Endothelial cell of umbilical vein (primary cell): ENCODE results near the gene FHOD1. TPM values are rescaled to one million over a fixed set of nuclear protein-coding genes. Genes with fewer than 3 reads are reported as not detected.

Source experiments
- BruUV-seq: library from RNA; stranded (reverse); fragments of 400-500 nt; replicated peaks from 2 replicates; lab custom pipeline; 2021; lab: Mats Ljungman, UMichigan
- CTCF ChIA-PET: fragments of 300-600, 350-600 bp; sonication (Branson Sonifier 250); formaldehyde crosslinking; loops from one replicate; lab custom pipeline; 2021; ENCODE audit warnings: antibody characterized with exemption, inconsistent platforms; lab: Charles Lee
- POLR2A ChIA-PET: fragments of 300-600, 350-600 bp; sonication (Branson Sonifier 250); formaldehyde crosslinking; loops from one replicate; lab custom pipeline; 2021; ENCODE audit warnings: antibody characterized with exemption, inconsistent platforms; lab: Charles Lee
- DNase-seq: peaks from one replicate; pipeline ENCODE4 v3.0.0-alpha.2; 2011; ENCODE audit warnings: low read depth, low spot score
- FAIRE-seq: peaks from 2 replicates; lab custom pipeline; 2011; peaks lifted over from hg19 to GRCh38; lab: Jason Lieb, UNC
- H2AFZ ChIP-seq: 2 replicates; pipeline ENCODE4 v1.6.0; 2012; ENCODE audit warnings: low read depth, low read length, control low read depth, inconsistent platforms
- H3K27ac ChIP-seq: 2 replicates; pipeline ENCODE4 v1.5.1; 2011; ENCODE audit warnings: low read depth, mild to moderate bottlenecking, control low read depth, low read length, moderate library complexity; ENCODE audit not compliant: insufficient read depth
- H3K27me3 ChIP-seq, 2 experiments: 2 replicates each; pipeline versions ENCODE4 v1.6.0 to v1.6.1; 2011; ENCODE audit warnings: low read length in 2 of 2, mixed read lengths in 1 of 2; ENCODE audit not compliant: control insufficient read depth in 2 of 2, insufficient read depth in 2 of 2
- H3K36me3 ChIP-seq, 2 experiments: 2 replicates in 1 of 2; 3 replicates in 1 of 2; pipeline ENCODE4 v1.5.1; 2011; ENCODE audit warnings: low read length in 2 of 2, mild to moderate bottlenecking in 1 of 2, moderate library complexity in 1 of 2; ENCODE audit not compliant: control insufficient read depth in 2 of 2, insufficient read depth in 2 of 2; ENCODE audit errors: extremely low read depth in 1 of 2
- H3K4me1 ChIP-seq: 3 replicates; pipeline ENCODE4 v1.5.1; 2011; ENCODE audit warnings: mild to moderate bottlenecking, low read length; ENCODE audit not compliant: control insufficient read depth, insufficient read depth; ENCODE audit errors: extremely low read depth
- H3K4me2 ChIP-seq: 2 replicates; pipeline ENCODE4 v1.6.1; 2011; ENCODE audit warnings: low read length, control low read depth, mixed read lengths; ENCODE audit not compliant: insufficient read depth
- H3K4me3 ChIP-seq, 3 experiments: fragments of 200-600 bp in 1 of 3; sonication (generic), shearing (Covaris generic) in 1 of 3; replicated peaks in 1 of 3; 2 replicates each; pipeline ENCODE4 v1.5.1; 2011 to 2016; ENCODE audit warnings: control low read depth in 3 of 3, low read length in 3 of 3, mild to moderate bottlenecking in 2 of 3, inconsistent platforms in 1 of 3, low read depth in 1 of 3, moderate library complexity in 1 of 3; ENCODE audit not compliant: insufficient read depth in 1 of 3
- H3K79me2 ChIP-seq: 2 replicates; pipeline ENCODE4 v1.6.0; 2012; ENCODE audit warnings: low read length, inconsistent platforms; ENCODE audit not compliant: control insufficient read depth, insufficient read depth
- H3K9ac ChIP-seq: replicated peaks from 2 replicates; pipeline ENCODE3; 2011; ENCODE audit warnings: low read length, control low read depth; ENCODE audit not compliant: insufficient read depth; ENCODE audit errors: extremely low read depth
- H3K9me1 ChIP-seq: replicated peaks from 3 replicates; pipeline ENCODE4 v1.6.0; 2011; ENCODE audit warnings: mild to moderate bottlenecking, low read length; ENCODE audit not compliant: control insufficient read depth, insufficient read depth; ENCODE audit errors: extremely low read depth
- H3K9me3 ChIP-seq: replicated peaks from 2 replicates; pipeline ENCODE4 v1.5.1; 2012; ENCODE audit warnings: low read length, inconsistent platforms; ENCODE audit not compliant: control insufficient read depth, insufficient read depth
- H4K20me1 ChIP-seq: replicated peaks from 2 replicates; pipeline ENCODE3; 2011; ENCODE audit warnings: mild to moderate bottlenecking, low read length; ENCODE audit not compliant: control insufficient read depth, insufficient read depth; ENCODE audit errors: extremely low read depth
- EZH2 ChIP-seq: IDR thresholded peaks from 2 replicates; pipeline ENCODE4 v1.6.1; 2012; ENCODE audit warnings: borderline replicate concordance, low read depth, mild to moderate bottlenecking, moderate library complexity, low read length, inconsistent platforms; ENCODE audit not compliant: severe bottlenecking
- GATA2 ChIP-seq: IDR thresholded peaks from 2 replicates; pipeline ENCODE4 v1.7.0; 2011; ENCODE audit warnings: low read depth, mild to moderate bottlenecking, moderate library complexity, mixed read lengths, low read length; ENCODE audit not compliant: insufficient read length, insufficient read depth
- MYC ChIP-seq: IDR thresholded peaks from one replicate; pipeline ENCODE4 v1.6.1; 2011; ENCODE audit warnings: mild to moderate bottlenecking, low read depth, low read length
- POLR2A ChIP-seq: IDR thresholded peaks from 2 replicates; pipeline ENCODE4 v1.6.1; 2012; ENCODE audit warnings: low read depth, mild to moderate bottlenecking, control low read depth, low read length
- POLR2AphosphoS5 ChIP-seq: IDR thresholded peaks from 2 replicates; pipeline ENCODE4 v1.6.1; 2012; ENCODE audit warnings: low read depth, mild to moderate bottlenecking, control low read depth, low read length, moderate library complexity; ENCODE audit not compliant: insufficient read depth
- dilution Hi-C: fragments of 300-500 bp; cut with MboI; formaldehyde crosslinking; loops from one replicate; pipeline ENCODE4 v1.15.0; 2019; ENCODE audit warnings: low sequenced_read_pairs; ENCODE audit not compliant: extremely low pct_ligation_motif_present
- intact Hi-C: fragments of 100-400 bp; cut with micrococcal nuclease; formaldehyde crosslinking; loops from one replicate; pipeline ENCODE4 v1.10.0; 2022
- polyA plus RNA-seq, 4 experiments: library from polyadenylated mRNA; depleted of rRNA in 3 of 4; stranded (reverse) in 3 of 4; unstranded in 1 of 4; fragments of >200 nt; gene quantifications; 2 replicates each; pipeline versions ENCODE4 v1.2.1 to v1.2.3, GENCODE V29; 2011 to 2012; ENCODE audit warnings: missing spikeins in 1 of 4
- total RNA-seq: library from RNA; stranded (reverse); gene quantifications from 2 replicates; pipeline ENCODE4 v1.2.3, GENCODE V29; 2021
- TF ChIP-seq, protein P1 (sequence below), 2 donors: IDR thresholded peaks; 1 replicate in 1 of 2; 2 replicates in 1 of 2; pipeline ENCODE4 v1.5.1; 2011; ENCODE audit warnings: low read length in 2 of 2, mild to moderate bottlenecking in 2 of 2, moderate library complexity in 2 of 2, control low read depth in 1 of 2, inconsistent platforms in 1 of 2, low read depth in 1 of 2; ENCODE audit not compliant: insufficient read depth in 1 of 2; ENCODE audit errors: extremely low read depth in 1 of 2
- TF ChIP-seq, protein P2 (sequence below): IDR thresholded peaks from 2 replicates; pipeline ENCODE4 v1.6.1; 2011; ENCODE audit not compliant: insufficient read depth, insufficient read length

The FHOD1 gene
- total and polyA plus RNA-seq, 2 donors (not counting 3 experiments of a cell fraction or from before 2014, with no cell fraction given): 63.6 to 124 TPM

DNA sequence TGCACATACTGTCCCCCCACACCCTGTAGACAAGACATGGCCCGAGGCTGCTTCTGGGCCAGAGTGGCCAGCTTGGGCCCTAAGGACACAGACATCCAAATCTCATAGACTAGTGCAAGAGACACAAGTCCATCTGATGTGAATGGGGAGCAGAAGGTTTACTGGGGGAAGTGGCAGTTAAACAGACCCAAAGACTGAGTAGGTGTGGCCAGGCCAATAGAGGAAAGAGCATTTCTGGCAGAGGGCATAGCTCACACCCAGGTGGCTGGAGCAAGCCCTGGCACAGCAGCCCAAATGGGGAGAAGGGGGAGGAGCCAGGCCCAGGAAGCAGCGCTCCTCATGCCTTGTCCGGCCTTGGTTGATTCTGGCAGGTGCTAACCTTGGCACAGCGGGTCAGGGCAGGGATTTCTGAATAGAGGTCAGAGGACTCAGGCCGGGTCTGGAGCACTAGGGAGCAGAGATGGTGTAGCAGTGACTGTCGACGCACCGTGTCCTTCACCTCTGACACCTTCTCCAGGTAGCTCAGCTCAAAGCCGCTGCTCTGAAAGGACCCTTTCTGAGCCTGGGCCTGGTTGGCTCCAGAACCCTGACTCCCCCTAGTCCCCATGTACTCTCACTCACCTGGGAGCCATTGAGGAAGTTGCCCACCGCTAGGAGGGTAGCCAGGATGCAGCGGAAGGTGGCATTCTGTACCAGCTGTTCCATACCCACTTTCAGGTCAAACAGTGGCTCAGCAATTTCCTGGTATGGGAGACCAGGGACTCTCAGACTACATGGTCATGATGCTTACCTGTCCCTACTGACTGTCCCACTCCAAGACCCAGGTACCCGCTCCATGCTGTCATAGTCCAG lies 16.2 kb downstream of the FHOD1 start:
- no TSS peak for BruUV-seq
- no peaks in the 10 kb centered on the region for H3K9me1 ChIP-seq
- no peak overlapping the region for H3K9ac ChIP-seq
- peaks cover 16 to 60% of the 10 kb centered on the region in 2 experiments for H3K36me3 ChIP-seq
- POLR2A ChIA-PET: interaction anchor here (1.5 kb wide), 1 partner anchor 13 kb away, joined by 5 read pairs; no protein-coding TSS in a partner anchor
- no peak overlapping the region for H3K27ac ChIP-seq
- TF ChIP-seq POLR2A (no peak), POLR2AphosphoS5 (peak; percentile 18)
- no peak for FAIRE-seq
- no peaks in the 10 kb centered on the region for H4K20me1 ChIP-seq
- no peak for DNase-seq
- dilution Hi-C loops (no loop called here), intact Hi-C loops (no loop called here)
- no peak overlapping the region for H3K4me2 ChIP-seq
- no peak overlapping the region for H3K4me3 ChIP-seq
- CTCF ChIA-PET: interaction anchor here (1.7 kb wide), 1 partner anchor 20 kb away, joined by 3 read pairs; no protein-coding TSS in a partner anchor
- H3K79me2 ChIP-seq: peaks cover 11% of the 10 kb centered on the region
- no peak overlapping the region for H2AFZ ChIP-seq
- no peaks in the 10 kb centered on the region for H3K9me3 ChIP-seq
- H3K27me3 ChIP-seq: no peaks in the 10 kb centered on the region
- H3K4me1 ChIP-seq: peaks cover 11% of the 10 kb centered on the region

DNA sequence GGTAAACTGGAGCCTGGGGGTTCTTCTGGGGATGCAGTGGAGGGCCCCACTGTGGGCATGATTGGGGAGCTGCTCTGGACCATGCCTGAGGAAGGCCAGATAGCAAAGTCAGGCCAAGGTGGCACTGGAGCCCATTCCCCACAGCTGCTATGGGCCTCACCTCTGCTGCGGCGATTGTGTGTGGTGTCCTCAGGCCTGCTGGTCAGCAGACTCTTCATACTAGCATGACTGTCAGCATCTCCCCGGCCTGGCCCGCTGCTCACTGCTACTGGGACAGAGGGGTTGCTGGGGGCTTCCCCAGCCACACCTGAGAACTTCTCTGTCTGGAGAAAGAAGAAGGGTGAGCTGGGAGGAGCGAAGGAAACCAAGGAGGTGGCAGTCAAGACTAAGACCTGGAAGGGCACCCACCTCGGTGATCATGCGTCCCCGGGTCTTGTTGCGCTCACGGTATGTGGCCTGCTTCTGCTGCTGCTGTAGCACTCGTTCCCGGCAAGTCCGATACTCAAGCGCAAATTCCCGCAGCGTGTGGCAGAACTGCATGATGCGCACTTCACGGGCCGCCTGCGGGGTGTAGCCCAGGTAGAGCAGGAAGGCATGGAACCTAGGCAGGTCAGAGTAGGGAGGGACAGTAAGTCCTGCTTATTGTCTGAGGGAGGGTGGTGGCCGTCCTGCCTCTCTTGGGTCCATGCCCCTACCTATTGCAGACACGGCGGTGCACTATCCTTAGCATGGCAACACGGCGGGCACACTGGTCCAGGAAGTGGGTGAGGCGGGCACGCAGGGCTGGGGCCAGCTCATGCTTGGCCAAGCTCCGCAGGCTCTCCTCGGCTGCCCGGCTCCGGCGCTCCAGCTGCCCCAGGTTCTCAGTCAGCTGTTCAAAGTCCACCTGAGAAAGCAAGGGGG lies 17.1 kb downstream of the FHOD1 start:
- no peak for DNase-seq
- no peak overlapping the region for H3K9ac ChIP-seq
- ChIA-PET CTCF (no interaction called here), POLR2A (interaction anchor here (1.5 kb wide), 1 partner anchor 14 kb away, joined by 5 read pairs; no protein-coding TSS in a partner anchor)
- no peak overlapping the region for H3K4me2 ChIP-seq
- H3K9me1 ChIP-seq: no peaks in the 10 kb centered on the region
- no peak overlapping the region for H2AFZ ChIP-seq
- no peaks in the 10 kb centered on the region for H3K9me3 ChIP-seq
- FAIRE-seq: no peak
- TF ChIP-seq, protein P1, sequence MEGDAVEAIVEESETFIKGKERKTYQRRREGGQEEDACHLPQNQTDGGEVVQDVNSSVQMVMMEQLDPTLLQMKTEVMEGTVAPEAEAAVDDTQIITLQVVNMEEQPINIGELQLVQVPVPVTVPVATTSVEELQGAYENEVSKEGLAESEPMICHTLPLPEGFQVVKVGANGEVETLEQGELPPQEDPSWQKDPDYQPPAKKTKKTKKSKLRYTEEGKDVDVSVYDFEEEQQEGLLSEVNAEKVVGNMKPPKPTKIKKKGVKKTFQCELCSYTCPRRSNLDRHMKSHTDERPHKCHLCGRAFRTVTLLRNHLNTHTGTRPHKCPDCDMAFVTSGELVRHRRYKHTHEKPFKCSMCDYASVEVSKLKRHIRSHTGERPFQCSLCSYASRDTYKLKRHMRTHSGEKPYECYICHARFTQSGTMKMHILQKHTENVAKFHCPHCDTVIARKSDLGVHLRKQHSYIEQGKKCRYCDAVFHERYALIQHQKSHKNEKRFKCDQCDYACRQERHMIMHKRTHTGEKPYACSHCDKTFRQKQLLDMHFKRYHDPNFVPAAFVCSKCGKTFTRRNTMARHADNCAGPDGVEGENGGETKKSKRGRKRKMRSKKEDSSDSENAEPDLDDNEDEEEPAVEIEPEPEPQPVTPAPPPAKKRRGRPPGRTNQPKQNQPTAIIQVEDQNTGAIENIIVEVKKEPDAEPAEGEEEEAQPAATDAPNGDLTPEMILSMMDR (IDR thresholded peaks at IDR 0.05; ENCODE audit: extremely low read depth in 1 of 2, insufficient read depth in 1 of 2, low read depth in 1 of 2, low read length in 2 of 2): no peak
- TF ChIP-seq, protein P2, sequence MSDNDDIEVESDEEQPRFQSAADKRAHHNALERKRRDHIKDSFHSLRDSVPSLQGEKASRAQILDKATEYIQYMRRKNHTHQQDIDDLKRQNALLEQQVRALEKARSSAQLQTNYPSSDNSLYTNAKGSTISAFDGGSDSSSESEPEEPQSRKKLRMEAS: no peak
- TF ChIP-seq EZH2 (no peak), POLR2AphosphoS5 (no peak), POLR2A (no peak), MYC (no peak), GATA2 (no peak)
- peaks cover 11% of the 10 kb centered on the region for H3K79me2 ChIP-seq
- dilution Hi-C loops: no loop called here
- intact Hi-C loops: loop anchor here (5.0 kb wide), 1 partner anchor 38 kb away; the partner anchor contains the start of genes E2F4 and EXOC3L1
- no TSS peak for BruUV-seq
- H3K27me3 ChIP-seq: no peaks in the 10 kb centered on the region
- H3K36me3 ChIP-seq: peaks cover 14 to 53% of the 10 kb centered on the region in 2 experiments
- no peak overlapping the region for H3K4me3 ChIP-seq
- H3K4me1 ChIP-seq: peaks cover 11% of the 10 kb centered on the region
- no peaks in the 10 kb centered on the region for H4K20me1 ChIP-seq
- H3K27ac ChIP-seq: no peak overlapping the region
